Prostate gland (tissue), 2 donors: Measurements from ENCODE around the gene OPTN. TPM values are rescaled to one million over a fixed set of nuclear protein-coding genes. Genes with fewer than 3 reads are reported as not detected.

Experiments used
- DNase-seq: peaks from one replicate; pipeline ENCODE4 v3.0.0-alpha.2; 2019; ENCODE audit warnings: low spot score
- H3K27ac ChIP-seq, 2 donors: fragments of 200-600 bp; sonication (generic); 2 replicates each; pipeline ENCODE4 v1.5.1; 2017 to 2019
- H3K27me3 ChIP-seq: fragments of 200-600 bp; sonication (generic); replicated peaks from 2 replicates; pipeline ENCODE4 v1.5.1; 2019; ENCODE audit not compliant: insufficient read depth
- H3K36me3 ChIP-seq, 2 donors: fragments of 200-600 bp; sonication (generic); 1 replicate in 1 of 2; 2 replicates in 1 of 2; pipeline versions ENCODE4 v1.5.1 to v1.8.1; 2017 to 2019
- H3K4me1 ChIP-seq: fragments of 200-600 bp; sonication (generic); replicated peaks from 2 replicates; pipeline ENCODE4 v1.5.1; 2019
- H3K4me3 ChIP-seq, 2 donors: fragments of 200-600 bp; sonication (generic); 2 replicates each; pipeline ENCODE4 v1.5.1; 2017 to 2019
- H3K9me3 ChIP-seq: fragments of 200-600 bp; sonication (generic); 2 replicates; pipeline ENCODE4 v1.5.1; 2017
- POLR2A ChIP-seq: fragments of 450-650 bp; IDR thresholded peaks from one replicate; pipeline ENCODE4 v1.6.1; 2016; ENCODE audit warnings: antibody characterized with exemption, mild to moderate bottlenecking
- POLR2AphosphoS5 ChIP-seq: sonication (generic); formaldehyde crosslinking; IDR thresholded peaks from one replicate; pipeline ENCODE4 v1.6.1; 2017; ENCODE audit warnings: antibody characterized with exemption
- WGBS: methylation state at CpG from one replicate; pipeline ENCODE4 v1.1.5; 2018; 5-methylcytosine and 5-hydroxymethylcytosine counted together
- intact Hi-C: fragments of 100-400 bp; cut with DNase I; formaldehyde crosslinking; loops from one replicate; pipeline ENCODE4 v1.14.2; 2022
- total RNA-seq, 2 donors: library from RNA; depleted of rRNA; stranded (reverse); fragments of >200 nt; gene quantifications; one replicate each; pipeline ENCODE4 v1.1.0, GENCODE V29; 2016
- TF ChIP-seq, protein P1 (sequence below), 4 experiments: fragments of 200-600 bp in 2 of 4; fragments of 450-650 bp in 2 of 4; sonication (generic) in 2 of 4; IDR thresholded peaks; 1 replicate in 3 of 4; 2 replicates in 1 of 4; pipeline ENCODE4 v1.5.1; 2016 to 2019; ENCODE audit warnings: antibody characterized with exemption in 4 of 4, mild to moderate bottlenecking in 2 of 4, moderate library complexity in 2 of 4

Gene OPTN
- total RNA-seq, 2 donors from 2014 or later: 19.2 to 69.9 TPM

DNA sequence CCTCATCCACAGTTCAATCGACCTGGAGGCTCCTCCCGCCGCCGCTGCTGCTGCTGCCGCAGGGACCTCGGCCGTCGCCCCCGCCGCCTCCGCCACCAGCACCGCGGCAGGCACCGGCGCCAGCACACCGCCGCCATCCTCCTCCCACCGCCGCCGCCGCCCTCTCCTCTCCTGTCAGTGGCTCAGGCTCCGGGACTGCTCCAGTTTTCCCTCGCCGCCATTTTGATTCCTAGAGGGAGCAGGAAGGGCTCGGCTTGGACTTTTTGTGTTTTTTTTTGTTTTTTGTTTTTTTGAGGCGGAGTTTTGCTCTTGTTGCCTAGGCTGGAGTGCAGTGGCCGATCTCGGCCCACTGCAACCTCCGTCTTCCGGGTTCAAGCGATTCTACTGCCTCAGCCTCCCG is 58.4 kb downstream of the OPTN start:
- Histone ChIP-seq H3K27me3 (no peaks in the 10 kb centered on the region), H3K27ac (no peak overlapping the region), H3K4me3 (no peak overlapping the region), H3K36me3 (no peaks in the 10 kb centered on the region), H3K9me3 (no peaks in the 10 kb centered on the region), H3K4me1 (no peaks in the 10 kb centered on the region)
- 74% methylated on average over 31 of the region's 32 CpGs for WGBS
- TF ChIP-seq POLR2AphosphoS5 (no peak), POLR2A (no peak)
- TF ChIP-seq, protein P1, sequence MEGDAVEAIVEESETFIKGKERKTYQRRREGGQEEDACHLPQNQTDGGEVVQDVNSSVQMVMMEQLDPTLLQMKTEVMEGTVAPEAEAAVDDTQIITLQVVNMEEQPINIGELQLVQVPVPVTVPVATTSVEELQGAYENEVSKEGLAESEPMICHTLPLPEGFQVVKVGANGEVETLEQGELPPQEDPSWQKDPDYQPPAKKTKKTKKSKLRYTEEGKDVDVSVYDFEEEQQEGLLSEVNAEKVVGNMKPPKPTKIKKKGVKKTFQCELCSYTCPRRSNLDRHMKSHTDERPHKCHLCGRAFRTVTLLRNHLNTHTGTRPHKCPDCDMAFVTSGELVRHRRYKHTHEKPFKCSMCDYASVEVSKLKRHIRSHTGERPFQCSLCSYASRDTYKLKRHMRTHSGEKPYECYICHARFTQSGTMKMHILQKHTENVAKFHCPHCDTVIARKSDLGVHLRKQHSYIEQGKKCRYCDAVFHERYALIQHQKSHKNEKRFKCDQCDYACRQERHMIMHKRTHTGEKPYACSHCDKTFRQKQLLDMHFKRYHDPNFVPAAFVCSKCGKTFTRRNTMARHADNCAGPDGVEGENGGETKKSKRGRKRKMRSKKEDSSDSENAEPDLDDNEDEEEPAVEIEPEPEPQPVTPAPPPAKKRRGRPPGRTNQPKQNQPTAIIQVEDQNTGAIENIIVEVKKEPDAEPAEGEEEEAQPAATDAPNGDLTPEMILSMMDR (IDR thresholded peaks at IDR 0.05): no peak
- DNase-seq: no peak
- intact Hi-C loops: no loop called here

DNA sequence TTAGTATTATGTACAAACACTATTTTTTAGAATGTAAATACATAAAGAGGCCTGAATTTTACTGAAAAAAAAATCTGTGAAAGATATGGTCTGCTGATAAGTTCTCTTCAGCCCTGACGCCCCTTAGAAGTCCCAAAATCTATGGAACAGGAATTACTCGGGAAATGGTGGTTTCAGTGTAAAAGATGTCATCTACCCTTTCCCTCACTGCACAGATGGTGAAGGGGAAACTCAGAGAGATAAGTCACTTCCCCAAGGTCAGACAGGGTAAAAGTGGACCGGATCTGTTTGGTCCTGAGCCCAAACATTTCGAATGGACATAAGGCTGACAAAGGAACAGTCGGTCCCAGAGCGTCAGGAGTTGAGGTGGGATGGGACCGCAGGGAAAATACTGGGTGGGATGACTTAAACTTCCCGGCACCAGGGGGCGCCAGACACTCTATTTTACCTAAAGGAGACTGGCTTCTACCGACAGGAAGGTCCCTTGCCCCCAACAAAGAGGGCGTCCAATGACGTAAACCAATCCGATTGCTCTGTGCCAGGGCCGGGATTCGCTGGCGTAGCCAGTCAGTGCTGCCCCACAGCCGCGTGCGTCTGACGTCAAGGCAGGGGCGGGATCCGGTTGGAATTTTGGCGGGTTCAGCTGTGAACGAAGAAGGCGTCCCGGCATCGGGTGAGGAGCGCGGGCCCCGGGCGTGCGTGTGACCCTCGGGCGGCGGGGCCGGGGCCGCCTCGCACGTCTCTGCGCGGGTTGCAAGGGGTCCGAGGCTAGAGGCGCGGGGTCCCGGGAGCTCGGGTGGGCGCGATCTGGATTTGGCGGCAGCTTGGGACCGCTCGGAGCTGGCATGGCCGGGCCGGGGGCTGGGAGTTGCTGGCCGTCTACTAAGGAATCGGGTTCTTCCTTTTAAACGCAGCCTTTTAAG is 61.2 kb downstream of the OPTN start, which contains the start of gene MCM10:
Gene MCM10 (plus strand): TSS at position 625 of the 923 bp plus-strand sequence. CDS start 2,645 bp downstream, outside the sequence.
- no peaks in the 10 kb centered on the region for H3K27me3 ChIP-seq
- H3K4me1 ChIP-seq: no peaks in the 10 kb centered on the region
- no peaks in the 10 kb centered on the region for H3K9me3 ChIP-seq
- TF ChIP-seq POLR2A (no peak), POLR2AphosphoS5 (peak; percentile 98)
- TF ChIP-seq, protein P1 (IDR thresholded peaks at IDR 0.05): peak; percentile 66 to 96 (median 96)
- no peak within 1 kb of the TSS for H3K27ac ChIP-seq
- no peaks in the 10 kb centered on the region for H3K36me3 ChIP-seq
- WGBS: under 1% methylated on average over 44 of the region's 56 CpGs
- intact Hi-C loops: loop anchor here (2.0 kb wide), 1 partner anchor 142 kb away; no protein-coding TSS in a partner anchor
- peak within 1 kb of the TSS; percentile 25 to 36 for H3K4me3 ChIP-seq
- DNase-seq: peak; percentile 98

DNA sequence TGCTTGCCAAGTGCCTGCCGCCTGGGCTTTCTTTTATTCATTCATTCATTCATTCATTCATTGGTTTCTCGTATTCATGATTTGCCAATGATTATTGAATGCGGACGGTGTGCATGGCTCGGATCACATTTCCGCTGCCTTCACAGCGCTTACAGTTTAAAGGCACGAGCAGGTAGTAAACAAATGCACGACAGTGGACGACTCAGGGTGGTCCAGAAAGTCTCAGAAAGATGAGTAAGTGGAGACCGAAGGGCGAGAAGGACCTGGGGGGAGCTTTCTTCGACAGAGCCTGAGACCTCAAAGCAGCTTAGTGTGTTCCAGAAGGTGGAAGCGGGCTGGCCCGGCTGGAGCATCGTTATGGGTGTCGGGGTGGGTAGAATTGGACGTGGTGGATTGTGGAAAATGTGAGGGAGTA is 61.9 kb downstream of the OPTN start:
- Histone ChIP-seq H3K4me3 (peak overlapping the region; percentile 25 to 36), H3K9me3 (no peaks in the 10 kb centered on the region), H3K36me3 (no peaks in the 10 kb centered on the region), H3K27ac (no peak overlapping the region), H3K27me3 (no peaks in the 10 kb centered on the region), H3K4me1 (no peaks in the 10 kb centered on the region)
- 3% methylated on average over 18 of the region's 18 CpGs for WGBS
- intact Hi-C loops: loop anchor here (2.0 kb wide), 1 partner anchor 141 kb away; no protein-coding TSS in a partner anchor
- DNase-seq: no peak
- no peak for TF ChIP-seq POLR2A
- no peak for TF ChIP-seq POLR2AphosphoS5
- TF ChIP-seq, protein P1 (IDR thresholded peaks at IDR 0.05): no peak

DNA sequence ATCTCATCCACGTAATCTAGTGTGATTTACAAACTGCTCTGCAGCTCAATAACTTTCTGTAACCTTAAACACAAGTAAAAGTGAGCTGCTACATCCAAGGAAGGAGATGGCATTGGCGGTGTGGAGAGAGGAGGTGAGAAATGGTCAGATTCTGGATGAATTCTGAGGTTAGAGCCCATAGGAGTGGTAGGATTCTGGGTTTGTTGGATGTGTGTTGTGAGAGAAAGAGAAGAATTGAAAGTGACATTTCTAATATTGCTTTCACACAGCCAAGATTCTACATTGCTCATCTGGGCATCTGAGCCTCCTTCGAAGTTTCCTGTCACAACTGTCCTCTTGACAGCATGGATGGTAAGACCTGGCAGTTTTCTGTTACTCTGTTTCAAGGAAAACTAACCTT is 63.9 kb downstream of the OPTN start:
- no peak for DNase-seq
- 78% methylated on average over 3 of the region's 3 CpGs for WGBS
- H3K27ac ChIP-seq: no peak overlapping the region
- no peaks in the 10 kb centered on the region for H3K9me3 ChIP-seq
- no peaks in the 10 kb centered on the region for H3K4me1 ChIP-seq
- intact Hi-C loops: no loop called here
- no peak overlapping the region for H3K4me3 ChIP-seq
- TF ChIP-seq POLR2AphosphoS5: no peak
- TF ChIP-seq, protein P1 (IDR thresholded peaks at IDR 0.05): no peak
- no peak for TF ChIP-seq POLR2A
- H3K27me3 ChIP-seq: no peaks in the 10 kb centered on the region
- no peaks in the 10 kb centered on the region for H3K36me3 ChIP-seq
